HG02623 (cell line): ENCODE results near the gene GMPPA.

Experiments used
- ATAC-seq: cut with Tn5 transposase; IDR thresholded peaks from one replicate; pipeline ENCODE4 v1.9.1; 2021; ENCODE audit warnings: moderate library complexity; ENCODE audit not compliant: unreplicated experiment

The GMPPA gene

GRCh38 chr2:219537657-219538488 lies 39.2 kb downstream of the GMPPA start:
- ATAC-seq = no peak

- ATAC-seq = no peak
Measured at GRCh38 chr2:219538504-219538951, 39.8 kb downstream of the GMPPA start.

GRCh38 chr2:219538956-219539788 lies 40.5 kb downstream of the GMPPA start:
- ATAC-seq = no peak

GRCh38 chr2:219539926-219540678 lies 41.4 kb downstream of the GMPPA start:
- ATAC-seq = no peak

- ATAC-seq = no peak
Measured at GRCh38 chr2:219540784-219541504, 42.3 kb downstream of the GMPPA start.

GRCh38 chr2:219541611-219542180 lies 43.0 kb downstream of the GMPPA start:
- peak; percentile 44 for ATAC-seq

- peak; percentile 28 for ATAC-seq
Measured at GRCh38 chr2:219542931-219543595, 44.4 kb downstream of the GMPPA start.

- ATAC-seq = peak; percentile 73
Measured at GRCh38 chr2:219543596-219544358, 45.1 kb downstream of the GMPPA start, which contains the start of the genes CHPF and TMEM198. Gene CHPF, minus strand, starts transcription at chr2:219543809. Its CDS starts 271 bp downstream, at chr2:219543538. Gene TMEM198, plus strand, starts transcription at chr2:219544028. Its CDS starts 700 bp downstream, at chr2:219544728.

GRCh38 chr2:219544567-219544966 lies 45.9 kb downstream of the GMPPA start:
- ATAC-seq = no peak

- ATAC-seq = no peak
Measured at GRCh38 chr2:219545295-219545942, 46.7 kb downstream of the GMPPA start.

- no peak for ATAC-seq
Measured at GRCh38 chr2:219545943-219546352, 47.3 kb downstream of the GMPPA start.

GRCh38 chr2:219547621-219548020 lies 48.9 kb downstream of the GMPPA start:
- no peak for ATAC-seq

GRCh38 chr2:219548990-219549389 lies 50.3 kb downstream of the GMPPA start:
- no peak for ATAC-seq

- ATAC-seq = no peak
Measured at GRCh38 chr2:219549619-219550018, 50.9 kb downstream of the GMPPA start.

- no peak for ATAC-seq
Measured at GRCh38 chr2:219551441-219552381, 53.0 kb downstream of the GMPPA start.

GRCh38 chr2:219552382-219553167 lies 53.9 kb downstream of the GMPPA start:
- peak; percentile 87 for ATAC-seq

GRCh38 chr2:219553168-219553417 lies 54.4 kb downstream of the GMPPA start:
- no peak for ATAC-seq
